ENCODE results near the gene HYAL3. TPM values are rescaled to one million over a fixed set of nuclear protein-coding genes. Genes with fewer than 3 reads are reported as not detected.

HYAL3 gene
- total RNA-seq, 1 donor from 2014 or later, result 6.9 TPM

GRCh38 chr3:50260027-50260941 is 38.9 kb downstream of the HYAL3 start:
- TF ChIP-seq EZH2 (IDR thresholded peaks at IDR 0.05; ENCODE audit: insufficient read depth, low read length), result no peak
- peak; percentile 68 for TF ChIP-seq CTCF (IDR thresholded peaks at IDR 0.05; ENCODE audit: insufficient read depth, low read depth, low read length)
- Mint-ChIP-seq H3K9me3 (ENCODE audit: unreplicated experiment) (no peaks in the 10 kb centered on the region), H3K27me3 (ENCODE audit: low read depth, unreplicated experiment) (no peaks in the 10 kb centered on the region), H3K36me3 (ENCODE audit: low read depth, unreplicated experiment) (peaks cover 9% of the 10 kb centered on the region), H3K4me3 (ENCODE audit: unreplicated experiment) (no peak overlapping the region), H3K27ac (ENCODE audit: unreplicated experiment) (peak overlapping the region; percentile 87), H3K4me1 (ENCODE audit: low read depth, unreplicated experiment) (peaks cover 21% of the 10 kb centered on the region)
- Histone ChIP-seq H3K36me3 (ENCODE audit: insufficient read depth, low read length) (peaks cover 20% of the 10 kb centered on the region), H4K20me1 (ENCODE audit: insufficient read depth, low read length) (peaks cover 19% of the 10 kb centered on the region), H3K4me2 (ENCODE audit: low read length) (peak overlapping the region; percentile 82), H3K27ac (ENCODE audit: low read depth, low read length) (peak overlapping the region; percentile 93), H3K79me2 (ENCODE audit: insufficient read depth, low read length) (peaks cover 17% of the 10 kb centered on the region), H3K9ac (ENCODE audit: low read length) (peak overlapping the region; percentile 92), H3K4me3 (ENCODE audit: insufficient read depth, low read depth, low read length) (peak overlapping the region; percentile 55), H3K27me3 (ENCODE audit: insufficient read depth, low read length) (no peaks in the 10 kb centered on the region), H2AFZ (ENCODE audit: low read depth, low read length) (peak overlapping the region; percentile 43), H3K9me3 (ENCODE audit: insufficient read depth, low read depth, low read length) (no peaks in the 10 kb centered on the region), H3K4me1 (ENCODE audit: insufficient read depth, low read length) (peaks cover 32% of the 10 kb centered on the region)
- peak; percentile 67 for DNase-seq (ENCODE audit: low read depth)
- no peak for FAIRE-seq

- Histone ChIP-seq H3K4me3 (ENCODE audit: insufficient read depth, low read depth, low read length) (no peak overlapping the region), H3K36me3 (ENCODE audit: insufficient read depth, low read length) (peaks cover 20% of the 10 kb centered on the region), H2AFZ (ENCODE audit: low read depth, low read length) (no peak overlapping the region), H3K27ac (ENCODE audit: low read depth, low read length) (peak overlapping the region; percentile 31), H3K9me3 (ENCODE audit: insufficient read depth, low read depth, low read length) (no peaks in the 10 kb centered on the region), H3K4me2 (ENCODE audit: low read length) (peak overlapping the region; percentile 82), H3K4me1 (ENCODE audit: insufficient read depth, low read length) (peaks cover 34% of the 10 kb centered on the region), H4K20me1 (ENCODE audit: insufficient read depth, low read length) (peaks cover 26% of the 10 kb centered on the region), H3K9ac (ENCODE audit: low read length) (peak overlapping the region; percentile 64), H3K27me3 (ENCODE audit: insufficient read depth, low read length) (no peaks in the 10 kb centered on the region), H3K79me2 (ENCODE audit: insufficient read depth, low read length) (peaks cover 24% of the 10 kb centered on the region)
- Mint-ChIP-seq H3K27ac (ENCODE audit: unreplicated experiment) (peak overlapping the region; percentile 87), H3K4me3 (ENCODE audit: unreplicated experiment) (peak overlapping the region; percentile 64), H3K9me3 (ENCODE audit: unreplicated experiment) (no peaks in the 10 kb centered on the region), H3K36me3 (ENCODE audit: low read depth, unreplicated experiment) (peaks cover 9% of the 10 kb centered on the region), H3K4me1 (ENCODE audit: low read depth, unreplicated experiment) (peaks cover 17% of the 10 kb centered on the region), H3K27me3 (ENCODE audit: low read depth, unreplicated experiment) (no peaks in the 10 kb centered on the region)
- FAIRE-seq, result no peak
- DNase-seq (ENCODE audit: low read depth), result no peak
- TF ChIP-seq EZH2 (IDR thresholded peaks at IDR 0.05; ENCODE audit: insufficient read depth, low read length) (no peak), CTCF (IDR thresholded peaks at IDR 0.05; ENCODE audit: insufficient read depth, low read depth, low read length) (no peak)
Measured at GRCh38 chr3:50259432-50260026, 39.7 kb downstream of the HYAL3 start.

Measured in astrocyte (in vitro differentiated cells and primary cell).